ENCODE results near the gene KRTAP10-6. TPM values are rescaled to one million over a fixed set of nuclear protein-coding genes. Genes with fewer than 3 reads are reported as not detected.

Gene KRTAP10-6
- total RNA-seq, 3 donors from 2014 or later, result not detected

GRCh38 chr21:44548922-44549321 lies 43.4 kb downstream of the KRTAP10-6 start:
- no peaks in the 10 kb centered on the region for H3K4me1 ChIP-seq
- H3K4me3 ChIP-seq, result peak overlapping the region in 2 of 3 donors; percentile 9 to 20
- peaks cover under 1 to 4% of the 10 kb centered on the region in 2 donors for H3K9me3 ChIP-seq
- intact Hi-C loops (cut with DNase I; ENCODE audit: low total_unique reads), result no loop called here
- no peaks in the 10 kb centered on the region for H3K36me3 ChIP-seq
- no peak for DNase-seq (ENCODE audit: low spot score in 2 of 2)
- peaks cover 0 to 33% of the 10 kb centered on the region in 2 donors for H3K27me3 ChIP-seq
- peak overlapping the region; percentile 32 to 60 for H3K27ac ChIP-seq
- no peak for TF ChIP-seq POLR2AphosphoS5 (IDR thresholded peaks at IDR 0.05)
- TF ChIP-seq CTCF (IDR thresholded peaks at IDR 0.05), result no peak
- no peak for TF ChIP-seq POLR2A (IDR thresholded peaks at IDR 0.05)

GRCh38 chr21:44548381-44548780 lies 43.9 kb downstream of the KRTAP10-6 start:
- H3K36me3 ChIP-seq, result no peaks in the 10 kb centered on the region
- DNase-seq (ENCODE audit: low spot score in 2 of 2), result no peak
- no peaks in the 10 kb centered on the region for H3K4me1 ChIP-seq
- no peak overlapping the region for H3K4me3 ChIP-seq
- intact Hi-C loops (cut with DNase I; ENCODE audit: low total_unique reads), result no loop called here
- no peak for TF ChIP-seq POLR2AphosphoS5 (IDR thresholded peaks at IDR 0.05)
- no peak for TF ChIP-seq CTCF (IDR thresholded peaks at IDR 0.05)
- TF ChIP-seq POLR2A (IDR thresholded peaks at IDR 0.05), result no peak
- peak overlapping the region; percentile 32 to 60 for H3K27ac ChIP-seq
- peaks cover 0 to 32% of the 10 kb centered on the region in 2 donors for H3K27me3 ChIP-seq
- peaks cover 0 to 7% of the 10 kb centered on the region in 2 donors for H3K9me3 ChIP-seq

- Histone ChIP-seq H3K9me3 (peaks cover 0 to 10% of the 10 kb centered on the region in 2 donors), H3K4me3 (no peak overlapping the region), H3K36me3 (no peaks in the 10 kb centered on the region), H3K4me1 (no peaks in the 10 kb centered on the region), H3K27me3 (peaks cover 0 to 30% of the 10 kb centered on the region in 2 donors), H3K27ac (peak overlapping the region in 1 of 2 donors; percentile 32)
- DNase-seq (ENCODE audit: low spot score in 2 of 2), result no peak
- TF ChIP-seq CTCF (IDR thresholded peaks at IDR 0.05) (no peak), POLR2AphosphoS5 (IDR thresholded peaks at IDR 0.05) (no peak), POLR2A (IDR thresholded peaks at IDR 0.05) (no peak)
- intact Hi-C loops (cut with DNase I; ENCODE audit: low total_unique reads), result no loop called here
These were observed 44.5 kb downstream of the KRTAP10-6 start for GRCh38 chr21:44547656-44548331.

- no peak for DNase-seq (ENCODE audit: low spot score in 2 of 2)
- Histone ChIP-seq H3K4me1 (no peaks in the 10 kb centered on the region), H3K27ac (no peak overlapping the region), H3K9me3 (peaks cover 0 to 18% of the 10 kb centered on the region in 2 donors), H3K36me3 (no peaks in the 10 kb centered on the region), H3K27me3 (peaks cover 0 to 19% of the 10 kb centered on the region in 2 donors), H3K4me3 (no peak overlapping the region)
- intact Hi-C loops (cut with DNase I; ENCODE audit: low total_unique reads), result no loop called here
- no peak for TF ChIP-seq CTCF (IDR thresholded peaks at IDR 0.05)
- TF ChIP-seq POLR2A (IDR thresholded peaks at IDR 0.05), result no peak
- TF ChIP-seq POLR2AphosphoS5 (IDR thresholded peaks at IDR 0.05), result no peak
These were observed 47.7 kb downstream of the KRTAP10-6 start for GRCh38 chr21:44544566-44544965.

- Histone ChIP-seq H3K36me3 (no peaks in the 10 kb centered on the region), H3K27ac (no peak overlapping the region), H3K4me1 (no peaks in the 10 kb centered on the region), H3K27me3 (peaks cover 0 to 7% of the 10 kb centered on the region in 2 donors), H3K4me3 (no peak overlapping the region), H3K9me3 (peaks cover 0 to 18% of the 10 kb centered on the region in 2 donors)
- DNase-seq (ENCODE audit: low spot score in 2 of 2), result no peak
- TF ChIP-seq POLR2A (IDR thresholded peaks at IDR 0.05) (no peak), CTCF (IDR thresholded peaks at IDR 0.05) (no peak), POLR2AphosphoS5 (IDR thresholded peaks at IDR 0.05) (no peak)
- intact Hi-C loops (cut with DNase I; ENCODE audit: low total_unique reads), result no loop called here
These were observed 49.6 kb downstream of the KRTAP10-6 start for GRCh38 chr21:44542716-44543115.
